Endothelial cell of umbilical vein (primary cell): ENCODE measurements around the gene PPP1R13B. TPM values are rescaled to one million over a fixed set of nuclear protein-coding genes. Genes with fewer than 3 reads are reported as not detected.

Experiments
- BruUV-seq: library from RNA; stranded (reverse); fragments of 400-500 nt; replicated peaks from 2 replicates; lab custom pipeline; 2021; lab: Mats Ljungman, UMichigan
- CTCF ChIA-PET: fragments of 300-600, 350-600 bp; sonication (Branson Sonifier 250); formaldehyde crosslinking; loops from one replicate; lab custom pipeline; 2021; ENCODE audit warnings: antibody characterized with exemption, inconsistent platforms; lab: Charles Lee
- POLR2A ChIA-PET: fragments of 300-600, 350-600 bp; sonication (Branson Sonifier 250); formaldehyde crosslinking; loops from one replicate; lab custom pipeline; 2021; ENCODE audit warnings: antibody characterized with exemption, inconsistent platforms; lab: Charles Lee
- DNase-seq: peaks from one replicate; pipeline ENCODE4 v3.0.0-alpha.2; 2011; ENCODE audit warnings: low read depth, low spot score
- FAIRE-seq: peaks from 2 replicates; lab custom pipeline; 2011; peaks lifted over from hg19 to GRCh38; lab: Jason Lieb, UNC
- H2AFZ ChIP-seq: 2 replicates; pipeline ENCODE4 v1.6.0; 2012; ENCODE audit warnings: low read depth, low read length, control low read depth, inconsistent platforms
- H3K27ac ChIP-seq: 2 replicates; pipeline ENCODE4 v1.5.1; 2011; ENCODE audit warnings: low read depth, mild to moderate bottlenecking, control low read depth, low read length, moderate library complexity; ENCODE audit not compliant: insufficient read depth
- H3K27me3 ChIP-seq, 2 experiments: 2 replicates each; pipeline versions ENCODE4 v1.6.0 to v1.6.1; 2011; ENCODE audit warnings: low read length in 2 of 2, mixed read lengths in 1 of 2; ENCODE audit not compliant: control insufficient read depth in 2 of 2, insufficient read depth in 2 of 2
- H3K36me3 ChIP-seq, 2 experiments: 2 replicates in 1 of 2; 3 replicates in 1 of 2; pipeline ENCODE4 v1.5.1; 2011; ENCODE audit warnings: low read length in 2 of 2, mild to moderate bottlenecking in 1 of 2, moderate library complexity in 1 of 2; ENCODE audit not compliant: control insufficient read depth in 2 of 2, insufficient read depth in 2 of 2; ENCODE audit errors: extremely low read depth in 1 of 2
- H3K4me1 ChIP-seq: 3 replicates; pipeline ENCODE4 v1.5.1; 2011; ENCODE audit warnings: mild to moderate bottlenecking, low read length; ENCODE audit not compliant: control insufficient read depth, insufficient read depth; ENCODE audit errors: extremely low read depth
- H3K4me2 ChIP-seq: 2 replicates; pipeline ENCODE4 v1.6.1; 2011; ENCODE audit warnings: low read length, control low read depth, mixed read lengths; ENCODE audit not compliant: insufficient read depth
- H3K4me3 ChIP-seq, 3 experiments: fragments of 200-600 bp in 1 of 3; sonication (generic), shearing (Covaris generic) in 1 of 3; replicated peaks in 1 of 3; 2 replicates each; pipeline ENCODE4 v1.5.1; 2011 to 2016; ENCODE audit warnings: control low read depth in 3 of 3, low read length in 3 of 3, mild to moderate bottlenecking in 2 of 3, inconsistent platforms in 1 of 3, low read depth in 1 of 3, moderate library complexity in 1 of 3; ENCODE audit not compliant: insufficient read depth in 1 of 3
- H3K79me2 ChIP-seq: 2 replicates; pipeline ENCODE4 v1.6.0; 2012; ENCODE audit warnings: low read length, inconsistent platforms; ENCODE audit not compliant: control insufficient read depth, insufficient read depth
- H3K9ac ChIP-seq: replicated peaks from 2 replicates; pipeline ENCODE3; 2011; ENCODE audit warnings: low read length, control low read depth; ENCODE audit not compliant: insufficient read depth; ENCODE audit errors: extremely low read depth
- H3K9me1 ChIP-seq: replicated peaks from 3 replicates; pipeline ENCODE4 v1.6.0; 2011; ENCODE audit warnings: mild to moderate bottlenecking, low read length; ENCODE audit not compliant: control insufficient read depth, insufficient read depth; ENCODE audit errors: extremely low read depth
- H3K9me3 ChIP-seq: replicated peaks from 2 replicates; pipeline ENCODE4 v1.5.1; 2012; ENCODE audit warnings: low read length, inconsistent platforms; ENCODE audit not compliant: control insufficient read depth, insufficient read depth
- H4K20me1 ChIP-seq: replicated peaks from 2 replicates; pipeline ENCODE3; 2011; ENCODE audit warnings: mild to moderate bottlenecking, low read length; ENCODE audit not compliant: control insufficient read depth, insufficient read depth; ENCODE audit errors: extremely low read depth
- CTCF ChIP-seq, 2 donors: IDR thresholded peaks; 1 replicate in 1 of 2; 2 replicates in 1 of 2; pipeline ENCODE4 v1.5.1; 2011; ENCODE audit warnings: low read length in 2 of 2, mild to moderate bottlenecking in 2 of 2, moderate library complexity in 2 of 2, control low read depth in 1 of 2, inconsistent platforms in 1 of 2, low read depth in 1 of 2; ENCODE audit not compliant: insufficient read depth in 1 of 2; ENCODE audit errors: extremely low read depth in 1 of 2
- EZH2 ChIP-seq: IDR thresholded peaks from 2 replicates; pipeline ENCODE4 v1.6.1; 2012; ENCODE audit warnings: borderline replicate concordance, low read depth, mild to moderate bottlenecking, moderate library complexity, low read length, inconsistent platforms; ENCODE audit not compliant: severe bottlenecking
- FOS ChIP-seq: IDR thresholded peaks from 2 replicates; pipeline ENCODE4 v1.6.1; 2011; ENCODE audit warnings: mild to moderate bottlenecking, low read length, moderate library complexity, borderline replicate concordance; ENCODE audit not compliant: insufficient read depth
- GATA2 ChIP-seq: IDR thresholded peaks from 2 replicates; pipeline ENCODE4 v1.7.0; 2011; ENCODE audit warnings: low read depth, mild to moderate bottlenecking, moderate library complexity, mixed read lengths, low read length; ENCODE audit not compliant: insufficient read length, insufficient read depth
- JUN ChIP-seq: IDR thresholded peaks from 2 replicates; pipeline ENCODE4 v1.6.1; 2011; ENCODE audit warnings: borderline replicate concordance, low read depth; ENCODE audit not compliant: insufficient read length, insufficient read depth
- MAX ChIP-seq: IDR thresholded peaks from 2 replicates; pipeline ENCODE4 v1.6.1; 2011; ENCODE audit not compliant: insufficient read depth, insufficient read length
- MYC ChIP-seq: IDR thresholded peaks from one replicate; pipeline ENCODE4 v1.6.1; 2011; ENCODE audit warnings: mild to moderate bottlenecking, low read depth, low read length
- POLR2A ChIP-seq: IDR thresholded peaks from 2 replicates; pipeline ENCODE4 v1.6.1; 2012; ENCODE audit warnings: low read depth, mild to moderate bottlenecking, control low read depth, low read length
- POLR2AphosphoS5 ChIP-seq: IDR thresholded peaks from 2 replicates; pipeline ENCODE4 v1.6.1; 2012; ENCODE audit warnings: low read depth, mild to moderate bottlenecking, control low read depth, low read length, moderate library complexity; ENCODE audit not compliant: insufficient read depth
- dilution Hi-C: fragments of 300-500 bp; cut with MboI; formaldehyde crosslinking; loops from one replicate; pipeline ENCODE4 v1.15.0; 2019; ENCODE audit warnings: low sequenced_read_pairs; ENCODE audit not compliant: extremely low pct_ligation_motif_present
- intact Hi-C: fragments of 100-400 bp; cut with micrococcal nuclease; formaldehyde crosslinking; loops from one replicate; pipeline ENCODE4 v1.10.0; 2022
- polyA plus RNA-seq, 4 experiments: library from polyadenylated mRNA; depleted of rRNA in 3 of 4; stranded (reverse) in 3 of 4; unstranded in 1 of 4; fragments of >200 nt; gene quantifications; 2 replicates each; pipeline versions ENCODE4 v1.2.1 to v1.2.3, GENCODE V29; 2011 to 2012; ENCODE audit warnings: missing spikeins in 1 of 4
- total RNA-seq: library from RNA; stranded (reverse); gene quantifications from 2 replicates; pipeline ENCODE4 v1.2.3, GENCODE V29; 2021

The PPP1R13B gene
- total and polyA plus RNA-seq, 2 donors (not counting 3 experiments of a cell fraction or from before 2014, with no cell fraction given) = 10.0 to 30.0 TPM

GRCh38 chr14:103896578-103896977, 49.2 kb upstream of the PPP1R13B start:
- Histone ChIP-seq H3K9ac (no peak overlapping the region), H3K79me2 (no peaks in the 10 kb centered on the region), H4K20me1 (no peaks in the 10 kb centered on the region), H3K9me1 (no peaks in the 10 kb centered on the region), H2AFZ (no peak overlapping the region), H3K4me3 (no peak overlapping the region), H3K36me3 (no peaks in the 10 kb centered on the region), H3K9me3 (no peaks in the 10 kb centered on the region), H3K4me2 (no peak overlapping the region), H3K27ac (no peak overlapping the region), H3K27me3 (no peaks in the 10 kb centered on the region), H3K4me1 (no peaks in the 10 kb centered on the region)
- BruUV-seq = no TSS peak
- DNase-seq = no peak
- TF ChIP-seq JUN (no peak), POLR2AphosphoS5 (no peak), GATA2 (no peak), EZH2 (no peak), MYC (no peak), POLR2A (no peak), MAX (no peak), FOS (no peak), CTCF (IDR thresholded peaks at IDR 0.05; ENCODE audit: extremely low read depth in 1 of 2, insufficient read depth in 1 of 2, low read depth in 1 of 2, low read length in 2 of 2) (no peak)
- POLR2A ChIA-PET = no interaction called here
- CTCF ChIA-PET = no interaction called here
- dilution Hi-C loops = no loop called here
- FAIRE-seq = no peak
- intact Hi-C loops = no loop called here
